ENCODE measurements around the gene HNRNPA3.

Gene HNRNPA3

DNA sequence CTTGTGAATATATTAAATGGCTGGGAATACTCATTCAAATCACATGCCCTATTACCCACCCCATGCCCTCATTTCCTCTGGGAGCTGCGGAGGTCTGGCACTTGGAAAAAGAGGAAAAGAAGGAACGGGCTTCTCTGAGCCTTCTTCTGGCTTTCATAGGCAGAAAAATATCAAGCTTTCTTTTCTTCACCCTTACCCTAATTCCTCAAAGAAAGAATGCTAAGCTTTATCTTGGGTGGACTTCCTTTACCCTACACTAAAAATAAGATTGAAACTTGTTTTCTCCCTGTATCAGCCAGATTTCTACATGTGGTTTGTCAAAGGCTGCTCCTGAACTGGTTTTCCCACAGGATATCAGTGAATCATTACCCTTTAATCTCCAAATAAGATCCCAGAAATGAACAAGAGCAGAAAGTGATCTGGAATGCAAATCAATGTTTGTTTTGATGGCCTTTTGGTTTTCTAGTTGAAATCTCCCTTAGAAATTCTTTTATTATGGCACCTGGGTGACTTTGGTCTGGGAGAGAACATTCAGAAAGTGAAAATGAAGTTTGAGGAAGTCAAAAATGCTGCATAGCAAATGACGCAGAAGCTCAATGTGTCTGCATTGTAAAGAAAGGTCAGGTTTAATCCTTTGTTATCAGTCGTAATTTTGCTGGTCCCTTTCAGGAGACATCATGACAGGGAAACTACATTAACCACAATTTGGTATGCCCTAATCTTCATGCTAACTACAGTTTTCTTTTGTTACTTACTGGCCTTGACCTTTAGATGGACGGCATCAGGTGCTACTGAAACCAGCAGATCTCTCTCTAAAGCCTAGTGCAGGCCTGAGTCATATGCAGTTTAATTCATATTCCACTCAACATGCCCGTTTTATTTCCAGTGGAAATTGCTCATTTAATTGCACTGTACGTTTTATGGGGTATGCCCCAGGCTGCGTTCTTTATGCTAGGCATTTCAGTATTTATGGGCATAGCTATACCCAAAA is 46.6 kb upstream of the HNRNPA3 start:
- H3K36me3 ChIP-seq = no peaks in the 10 kb centered on the region
- intact Hi-C loops (cut with DNase I; ENCODE audit: low total_unique reads) = loop anchor here (2.0 to 10.0 kb wide), 4 partner anchors 46 to 449 kb away; partner anchors contain the start of genes HNRNPA3 and NFE2L2
- H3K27ac ChIP-seq = peak overlapping the region; percentile 87 to 88
- no peaks in the 10 kb centered on the region for H3K9me3 ChIP-seq
- DNase-seq = peak in 1 of 2 donors; percentile 42
- peaks cover 0 to 36% (median 15%) of the 10 kb centered on the region in 4 donors for H3K4me1 ChIP-seq
- H3K27me3 ChIP-seq = no peaks in the 10 kb centered on the region
- peak overlapping the region; percentile 45 to 50 for H3K4me3 ChIP-seq
- TF ChIP-seq, protein P1, sequence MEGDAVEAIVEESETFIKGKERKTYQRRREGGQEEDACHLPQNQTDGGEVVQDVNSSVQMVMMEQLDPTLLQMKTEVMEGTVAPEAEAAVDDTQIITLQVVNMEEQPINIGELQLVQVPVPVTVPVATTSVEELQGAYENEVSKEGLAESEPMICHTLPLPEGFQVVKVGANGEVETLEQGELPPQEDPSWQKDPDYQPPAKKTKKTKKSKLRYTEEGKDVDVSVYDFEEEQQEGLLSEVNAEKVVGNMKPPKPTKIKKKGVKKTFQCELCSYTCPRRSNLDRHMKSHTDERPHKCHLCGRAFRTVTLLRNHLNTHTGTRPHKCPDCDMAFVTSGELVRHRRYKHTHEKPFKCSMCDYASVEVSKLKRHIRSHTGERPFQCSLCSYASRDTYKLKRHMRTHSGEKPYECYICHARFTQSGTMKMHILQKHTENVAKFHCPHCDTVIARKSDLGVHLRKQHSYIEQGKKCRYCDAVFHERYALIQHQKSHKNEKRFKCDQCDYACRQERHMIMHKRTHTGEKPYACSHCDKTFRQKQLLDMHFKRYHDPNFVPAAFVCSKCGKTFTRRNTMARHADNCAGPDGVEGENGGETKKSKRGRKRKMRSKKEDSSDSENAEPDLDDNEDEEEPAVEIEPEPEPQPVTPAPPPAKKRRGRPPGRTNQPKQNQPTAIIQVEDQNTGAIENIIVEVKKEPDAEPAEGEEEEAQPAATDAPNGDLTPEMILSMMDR (IDR thresholded peaks at IDR 0.05) = no peak

DNA sequence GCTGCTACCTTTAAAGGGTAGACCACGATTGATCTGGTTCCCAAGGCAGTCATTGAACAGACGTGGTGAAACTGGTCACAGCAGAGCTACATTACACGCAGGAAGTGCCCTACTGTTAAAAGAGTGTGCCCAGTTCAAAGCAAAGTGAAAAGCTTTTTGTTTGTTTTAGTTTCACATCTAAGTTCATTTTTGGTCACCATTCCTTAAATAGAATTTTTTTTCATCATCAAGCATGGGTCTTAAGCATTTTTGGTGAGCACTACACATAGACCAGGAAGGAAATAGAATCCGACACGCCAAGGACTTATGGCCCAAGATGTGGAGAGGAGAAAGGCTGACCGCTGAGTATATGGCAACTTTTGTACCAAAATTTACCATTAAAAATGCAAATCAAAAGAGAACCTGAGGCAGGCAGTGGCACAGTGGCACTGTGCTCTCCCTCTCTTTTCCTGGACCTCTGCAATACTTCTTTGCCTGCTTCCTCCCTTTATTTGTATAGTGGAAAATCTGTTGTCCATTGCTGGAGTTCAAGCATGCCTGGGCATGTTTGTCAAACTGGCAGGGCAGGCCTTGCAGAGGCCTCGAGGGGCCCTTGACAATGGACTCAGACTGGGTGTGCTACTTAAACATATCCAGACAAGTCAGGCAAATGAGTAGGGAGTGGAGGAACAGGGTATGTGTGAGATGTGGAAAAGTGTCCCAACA is 42.6 kb upstream of the HNRNPA3 start:
- no peaks in the 10 kb centered on the region for H3K36me3 ChIP-seq
- no peak overlapping the region for H3K4me3 ChIP-seq
- TF ChIP-seq, protein P1 (IDR thresholded peaks at IDR 0.05) = no peak
- DNase-seq = no peak
- intact Hi-C loops (cut with DNase I; ENCODE audit: low total_unique reads) = loop anchor here (5.0 to 10.0 kb wide), 3 partner anchors 42 to 445 kb away; partner anchors contain the start of genes HNRNPA3 and NFE2L2
- no peaks in the 10 kb centered on the region for H3K9me3 ChIP-seq
- H3K4me1 ChIP-seq = peaks cover 0 to 56% (median 9%) of the 10 kb centered on the region in 4 donors
- H3K27me3 ChIP-seq = no peaks in the 10 kb centered on the region
- H3K27ac ChIP-seq = peak overlapping the region in 1 of 2 donors; percentile 52

DNA sequence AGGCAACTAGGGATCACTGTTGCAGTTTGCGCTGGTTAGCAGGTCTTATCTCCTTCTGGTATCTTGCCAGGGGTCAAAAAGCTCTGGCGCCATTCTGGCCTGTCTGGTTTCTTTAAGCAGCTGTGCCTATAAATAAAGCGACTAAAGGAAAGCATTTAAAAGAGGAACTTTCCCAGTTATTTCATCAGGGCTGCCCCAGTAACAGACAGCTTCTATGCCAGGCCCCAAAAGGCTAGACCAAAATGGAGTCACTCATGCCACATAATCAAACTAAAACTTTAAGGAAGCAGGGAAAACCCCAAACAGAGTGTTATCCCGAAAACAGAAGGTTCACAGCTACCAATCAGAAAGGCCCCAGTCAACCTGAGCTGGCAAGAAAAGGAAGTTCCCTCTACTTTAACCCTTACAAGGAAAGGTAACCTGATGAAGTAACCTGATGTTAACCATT is 41.2 kb upstream of the HNRNPA3 start:
- intact Hi-C loops (cut with DNase I; ENCODE audit: low total_unique reads) = no loop called here
- H3K9me3 ChIP-seq = no peaks in the 10 kb centered on the region
- H3K36me3 ChIP-seq = no peaks in the 10 kb centered on the region
- no peaks in the 10 kb centered on the region for H3K27me3 ChIP-seq
- TF ChIP-seq, protein P1 (IDR thresholded peaks at IDR 0.05) = no peak
- H3K4me1 ChIP-seq = peaks cover 0 to 44% (median 4%) of the 10 kb centered on the region in 4 donors
- peak overlapping the region; percentile 46 to 52 for H3K27ac ChIP-seq
- no peak overlapping the region for H3K4me3 ChIP-seq
- no peak for DNase-seq

DNA sequence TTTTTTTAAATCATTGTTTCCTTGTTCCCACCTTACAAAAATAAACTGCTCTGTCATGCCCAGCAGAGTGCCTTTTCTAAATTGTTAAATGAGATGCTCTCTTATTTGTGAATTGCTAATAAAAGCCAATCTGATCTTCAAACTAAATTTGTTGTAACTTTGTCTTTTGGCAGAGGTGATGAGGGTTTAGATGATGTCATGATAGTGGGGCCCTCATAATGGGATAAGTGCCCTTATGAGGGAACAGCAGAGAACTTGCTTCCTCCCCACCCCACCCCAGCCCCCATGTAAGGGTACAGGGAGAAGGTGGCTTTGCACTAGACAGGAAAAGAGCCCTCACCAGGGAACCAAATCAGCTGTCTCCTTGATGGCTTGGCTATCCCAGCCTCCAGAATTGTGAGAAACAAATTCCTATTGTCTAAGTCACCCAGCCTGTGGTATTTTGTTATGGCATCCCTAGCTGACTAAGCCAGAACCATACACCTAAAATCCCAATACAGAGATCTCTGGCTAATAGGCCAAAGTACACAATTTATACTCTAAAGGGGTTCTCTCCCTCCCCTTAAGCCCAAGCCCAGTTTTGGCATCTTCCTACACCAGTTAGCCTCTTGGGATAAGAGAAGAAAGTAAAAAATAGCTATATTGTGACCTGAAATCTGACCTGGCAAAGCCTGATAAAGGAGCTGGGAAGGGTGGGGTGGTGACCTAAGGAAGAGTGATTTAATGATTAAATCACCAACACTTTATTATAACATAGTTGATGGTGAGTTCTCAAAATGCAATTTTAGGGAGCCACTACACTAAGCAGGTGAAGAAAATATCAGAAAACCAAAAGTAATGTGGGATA is 40.3 kb upstream of the HNRNPA3 start:
- TF ChIP-seq, protein P1 (IDR thresholded peaks at IDR 0.05) = no peak
- Histone ChIP-seq H3K27ac (peak overlapping the region in 1 of 2 donors; percentile 52), H3K9me3 (no peaks in the 10 kb centered on the region), H3K4me1 (peaks cover 0 to 39% (median 0%) of the 10 kb centered on the region in 4 donors), H3K36me3 (no peaks in the 10 kb centered on the region), H3K4me3 (no peak overlapping the region), H3K27me3 (no peaks in the 10 kb centered on the region)
- no peak for DNase-seq
- intact Hi-C loops (cut with DNase I; ENCODE audit: low total_unique reads) = no loop called here

DNA sequence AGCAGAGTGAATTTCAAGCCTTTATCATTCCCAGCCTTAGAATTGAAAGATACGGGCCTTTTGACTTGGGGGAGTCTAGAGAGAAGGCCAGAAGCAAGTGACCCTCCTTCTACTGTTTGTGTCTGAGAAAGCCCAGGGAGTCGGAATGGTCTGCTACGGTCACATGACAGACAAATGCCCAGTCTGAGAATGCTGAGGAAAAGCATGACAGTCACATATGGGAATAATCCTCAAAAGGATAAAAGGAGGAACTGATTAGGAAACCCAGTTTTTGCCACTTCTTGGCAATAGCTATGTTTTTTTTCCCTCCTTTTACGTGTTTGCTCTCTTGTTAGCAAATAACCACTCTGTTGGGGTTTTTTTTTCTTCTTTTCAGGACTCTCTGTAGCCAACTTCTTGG is 38.1 kb upstream of the HNRNPA3 start:
- Histone ChIP-seq H3K4me3 (no peak overlapping the region), H3K4me1 (peaks cover 0 to 39% (median 0%) of the 10 kb centered on the region in 4 donors), H3K36me3 (no peaks in the 10 kb centered on the region), H3K27me3 (no peaks in the 10 kb centered on the region), H3K27ac (no peak overlapping the region), H3K9me3 (no peaks in the 10 kb centered on the region)
- TF ChIP-seq, protein P1 (IDR thresholded peaks at IDR 0.05) = no peak
- no peak for DNase-seq
- intact Hi-C loops (cut with DNase I; ENCODE audit: low total_unique reads) = no loop called here

Data from tibial artery (tissue), 4 donors.